ENCODE results near the gene GPRASP3. TPM values are rescaled to one million over a fixed set of nuclear protein-coding genes. Genes with fewer than 3 reads are reported as not detected.

Gene GPRASP3
- total and polyA plus RNA-seq, 2 of the 4 experiments (the other 2 are of a cell fraction) = 2.2 to 8.1 TPM

GRCh38 chrX:102712981-102713625 is 7.4 kb upstream of the GPRASP3 start:
- DNase-seq = peak; percentile 41
- BruUV-seq (replicated peaks) = no TSS peak
- Histone ChIP-seq H3K56ac (ENCODE audit: extremely low read depth, insufficient read depth, low read length) (no peak overlapping the region; the same call in 1 of the 2 replicates), H2AK5ac (ENCODE audit: low read depth, low read length) (no peak overlapping the region), H3K9ac (ENCODE audit: low read depth, low read length) (peak overlapping the region; percentile 82), H2BK15ac (ENCODE audit: low read depth, low read length) (no peak overlapping the region), H4K5ac (ENCODE audit: low read depth, low read length) (peak overlapping the region; percentile 67), H4K20me1 (ENCODE audit: insufficient read depth, low read length) (no peaks in the 10 kb centered on the region), H3K23ac (ENCODE audit: low read depth, low read length) (no peak overlapping the region), H2BK5ac (ENCODE audit: low read depth, low read length, poor library complexity, severe bottlenecking) (peak overlapping the region; percentile 3), H4K91ac (ENCODE audit: insufficient read depth, low read depth, low read length) (no peak overlapping the region), H2AK9ac (replicated peaks; ENCODE audit: low read depth, low read length, poor library complexity) (peak overlapping the region; percentile 77), H4K8ac (ENCODE audit: low read depth in 2 of 2, low read length in 2 of 2) (peak overlapping the region; percentile 31 to 39; a peak in 2 of 4 replicates), H3K27me3 (ENCODE audit: control insufficient read depth, insufficient read depth, low read length) (no peaks in the 10 kb centered on the region; the same call in 1 of the 2 replicates), H3K4me1 (ENCODE audit: control insufficient read depth, insufficient read depth, low read length) (no peaks in the 10 kb centered on the region), H3K4me3 (ENCODE audit: insufficient read depth, low read depth, low read length) (peak overlapping the region; percentile 86), H3K9me3 (ENCODE audit: control insufficient read depth, insufficient read depth, low read length) (no peaks in the 10 kb centered on the region), H3K9me1 (ENCODE audit: insufficient read depth, low read length) (no peaks in the 10 kb centered on the region; the same call in 1 of the 2 replicates), H2BK20ac (ENCODE audit: low read depth, low read length) (no peak overlapping the region), H3K4me2 (ENCODE audit: low read depth, low read length) (peak overlapping the region; percentile 87), H2AFZ (replicated peaks; ENCODE audit: low read length, poor library complexity) (peak overlapping the region; percentile 94), H3K79me1 (ENCODE audit: low read depth in 1 of 2, low read length in 2 of 2) (no peaks in the 10 kb centered on the region; a peak in 1 of 4 replicates), H3K27ac (ENCODE audit: insufficient read depth, low read length) (peak overlapping the region; percentile 61), H3K18ac (ENCODE audit: low read depth, low read length) (peak overlapping the region; percentile 61; the same call in 1 of the 2 replicates), H3K14ac (replicated peaks; ENCODE audit: low read depth, low read length) (peak overlapping the region; percentile 33; the same call in 1 of the 2 replicates), H3K4ac (ENCODE audit: low read depth, low read length) (peak overlapping the region; percentile 15), H3K36me3 (ENCODE audit: control insufficient read depth, insufficient read depth, low read length) (no peaks in the 10 kb centered on the region; the same call in 1 of the 2 replicates), H2BK120ac (ENCODE audit: low read depth, low read length) (no peak overlapping the region)
- dilution Hi-C loops (cut with HindIII; ENCODE audit: low sequenced_read_pairs, unreplicated experiment) (no loop called here), in situ Hi-C loops (cut with MboI; ENCODE audit: low sequenced_read_pairs) (no loop called here), intact Hi-C loops (cut with micrococcal nuclease) (loop anchor here (1.0 to 10.0 kb wide), 2 partner anchors 114 to 198 kb away; partner anchors contain the start of genes ARMCX5 and TMSB15A)
- POLR2A ChIA-PET (ENCODE audit: unreplicated experiment) = no interaction called here
- no CpG with 5 or more reads among the region's 23 CpGs for WGBS, 2 experiments (ENCODE audit: extremely low coverage in 2 of 2, insufficient read length in 1 of 2)
- ATAC-seq (ENCODE audit: low read depth) = peak; percentile 74
- CTCF ChIA-PET = no interaction called here
- no peak for TF ChIP-seq MAZ (IDR thresholded peaks at IDR 0.05; ENCODE audit: borderline replicate concordance, low read depth, low read length)
- TF ChIP-seq, protein P1, sequence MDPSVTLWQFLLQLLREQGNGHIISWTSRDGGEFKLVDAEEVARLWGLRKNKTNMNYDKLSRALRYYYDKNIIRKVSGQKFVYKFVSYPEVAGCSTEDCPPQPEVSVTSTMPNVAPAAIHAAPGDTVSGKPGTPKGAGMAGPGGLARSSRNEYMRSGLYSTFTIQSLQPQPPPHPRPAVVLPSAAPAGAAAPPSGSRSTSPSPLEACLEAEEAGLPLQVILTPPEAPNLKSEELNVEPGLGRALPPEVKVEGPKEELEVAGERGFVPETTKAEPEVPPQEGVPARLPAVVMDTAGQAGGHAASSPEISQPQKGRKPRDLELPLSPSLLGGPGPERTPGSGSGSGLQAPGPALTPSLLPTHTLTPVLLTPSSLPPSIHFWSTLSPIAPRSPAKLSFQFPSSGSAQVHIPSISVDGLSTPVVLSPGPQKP (IDR thresholded peaks at IDR 0.05; ENCODE audit: borderline replicate concordance, low read depth, low read length) = no peak
- TF ChIP-seq, protein P2, sequence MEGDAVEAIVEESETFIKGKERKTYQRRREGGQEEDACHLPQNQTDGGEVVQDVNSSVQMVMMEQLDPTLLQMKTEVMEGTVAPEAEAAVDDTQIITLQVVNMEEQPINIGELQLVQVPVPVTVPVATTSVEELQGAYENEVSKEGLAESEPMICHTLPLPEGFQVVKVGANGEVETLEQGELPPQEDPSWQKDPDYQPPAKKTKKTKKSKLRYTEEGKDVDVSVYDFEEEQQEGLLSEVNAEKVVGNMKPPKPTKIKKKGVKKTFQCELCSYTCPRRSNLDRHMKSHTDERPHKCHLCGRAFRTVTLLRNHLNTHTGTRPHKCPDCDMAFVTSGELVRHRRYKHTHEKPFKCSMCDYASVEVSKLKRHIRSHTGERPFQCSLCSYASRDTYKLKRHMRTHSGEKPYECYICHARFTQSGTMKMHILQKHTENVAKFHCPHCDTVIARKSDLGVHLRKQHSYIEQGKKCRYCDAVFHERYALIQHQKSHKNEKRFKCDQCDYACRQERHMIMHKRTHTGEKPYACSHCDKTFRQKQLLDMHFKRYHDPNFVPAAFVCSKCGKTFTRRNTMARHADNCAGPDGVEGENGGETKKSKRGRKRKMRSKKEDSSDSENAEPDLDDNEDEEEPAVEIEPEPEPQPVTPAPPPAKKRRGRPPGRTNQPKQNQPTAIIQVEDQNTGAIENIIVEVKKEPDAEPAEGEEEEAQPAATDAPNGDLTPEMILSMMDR (conservative IDR thresholded peaks at IDR 0.05; ENCODE audit: low read depth, low read length) = peak; percentile 59
- no peak for TF ChIP-seq CEBPB (IDR thresholded peaks at IDR 0.05; ENCODE audit: low read depth, low read length)
- TF ChIP-seq RFX5 (IDR thresholded peaks at IDR 0.05; ENCODE audit: low read depth, low read length) = no peak
- no peak for TF ChIP-seq BHLHE40 (IDR thresholded peaks at IDR 0.05; ENCODE audit: low read depth, low read length)
- TF ChIP-seq NFE2L2 (IDR thresholded peaks at IDR 0.05; ENCODE audit: low read depth, low read length) = no peak
- no peak for TF ChIP-seq MXI1 (IDR thresholded peaks at IDR 0.05; ENCODE audit: borderline replicate concordance, low read depth, low read length)
- TF ChIP-seq RAD21 (IDR thresholded peaks at IDR 0.05; ENCODE audit: low read length) = peak; percentile 45
- no peak for TF ChIP-seq POLR2A (IDR thresholded peaks at IDR 0.05; ENCODE audit: low read depth, low read length)
- TF ChIP-seq USF2 (IDR thresholded peaks at IDR 0.05; ENCODE audit: low read depth, low read length) = no peak
- no peak for TF ChIP-seq SMC3 (IDR thresholded peaks at IDR 0.05; ENCODE audit: low read depth, low read length)
- no peak for TF ChIP-seq CHD1 (IDR thresholded peaks at IDR 0.05; ENCODE audit: low read depth, low read length)
- no peak for TF ChIP-seq FOS (IDR thresholded peaks at IDR 0.05; ENCODE audit: low read depth, low read length)
- no peak for TF ChIP-seq MAFK (IDR thresholded peaks at IDR 0.05; ENCODE audit: low read depth, low read length)
